HepG2 (cell line): ENCODE data around the gene ARL10.

ENCODE experiments used
- CTCF ChIP-seq: sonication (generic); formaldehyde crosslinking; IDR thresholded peaks from 2 replicates; pipeline ENCODE4 v1.5.0; 2020; ENCODE audit warnings: mild to moderate bottlenecking, missing genetic modification reagents, moderate library complexity
- FOXJ3 ChIP-seq: sonication (generic); formaldehyde crosslinking; IDR thresholded peaks from 2 replicates; pipeline ENCODE4 v1.4.0; 2020; ENCODE audit warnings: missing genetic modification reagents, mild to moderate bottlenecking, borderline replicate concordance
- GABPA ChIP-seq, 2 experiments: IDR thresholded peaks; 2 replicates each; pipeline ENCODE4 v1.6.1; 2011 to 2016; ENCODE audit warnings: low read depth in 2 of 2, low read length in 1 of 2, missing biosample characterization in 1 of 2, missing genetic modification characterization in 1 of 2
- HMGXB4 ChIP-seq, 2 experiments: sonication (generic) in 1 of 2; formaldehyde crosslinking in 1 of 2; IDR thresholded peaks; 2 replicates each; pipeline versions ENCODE4 v1.4.0 to v1.6.1; 2018 to 2020; ENCODE audit warnings: missing genetic modification reagents in 2 of 2, borderline replicate concordance in 1 of 2, low read depth in 1 of 2, mild to moderate bottlenecking in 1 of 2, missing biosample characterization in 1 of 2
- KAT8 ChIP-seq: IDR thresholded peaks from 2 replicates; pipeline ENCODE4 v1.6.1; 2016; ENCODE audit warnings: missing genetic modification reagents, missing compliant biosample characterization
- MLX ChIP-seq: IDR thresholded peaks from 2 replicates; pipeline ENCODE4 v1.6.1; 2016
- POLR2AphosphoS5 ChIP-seq: IDR thresholded peaks from 2 replicates; pipeline ENCODE4 v1.6.1; 2012; ENCODE audit warnings: low read depth, low read length
- RFX1 ChIP-seq: fragments of 450-650 bp; IDR thresholded peaks from 2 replicates; pipeline ENCODE4 v1.6.1; 2017
- TAF1 ChIP-seq: sonication (generic); formaldehyde crosslinking; IDR thresholded peaks from 2 replicates; pipeline ENCODE4 v1.4.0; 2020; ENCODE audit warnings: missing genetic modification reagents
- ZNF263 ChIP-seq: sonication (generic); formaldehyde crosslinking; IDR thresholded peaks from 2 replicates; pipeline ENCODE4 v1.4.0; 2020; ENCODE audit warnings: missing genetic modification reagents
- ZNF33A ChIP-seq: sonication (generic); formaldehyde crosslinking; IDR thresholded peaks from 2 replicates; pipeline ENCODE4 v1.5.1; 2020; ENCODE audit warnings: missing genetic modification reagents, mild to moderate bottlenecking, moderate library complexity, borderline replicate concordance

- TF ChIP-seq CTCF (CRISPR knock-in tag) (no peak), FOXJ3 (CRISPR knock-in tag) (no peak), ZNF33A (CRISPR knock-in tag) (no peak), ZNF263 (CRISPR knock-in tag) (no peak), KAT8 (no peak), RFX1 (no peak), GABPA (IDR thresholded peaks at IDR 0.05; ENCODE audit: low read depth, low read length) (no peak), GABPA (CRISPR knock-in tag; IDR thresholded peaks at IDR 0.05; ENCODE audit: low read depth) (no peak), POLR2AphosphoS5 (no peak), TAF1 (CRISPR knock-in tag) (no peak), HMGXB4 (CRISPR knock-in tag; IDR thresholded peaks at IDR 0.05; ENCODE audit: borderline replicate concordance in 1 of 2, low read depth in 1 of 2) (no peak), MLX (CRISPR knock-in tag) (no peak)
Observed at GRCh38 chr5:176414704-176415103, 49.4 kb downstream of the ARL10 start.
